GM18867 (cell line): Measurements from ENCODE around the gene NNT.
"Not testable (repeated sequence)": the region's sequence is repeated elsewhere in the genome, so short reads cannot be mapped to it uniquely, and the experiment has no call there.

Source experiments
- ATAC-seq: cut with Tn5 transposase; IDR thresholded peaks from one replicate; pipeline ENCODE4 v1.9.1; 2021; ENCODE audit warnings: mild to moderate bottlenecking, moderate library complexity; ENCODE audit not compliant: unreplicated experiment

NNT gene

DNA sequence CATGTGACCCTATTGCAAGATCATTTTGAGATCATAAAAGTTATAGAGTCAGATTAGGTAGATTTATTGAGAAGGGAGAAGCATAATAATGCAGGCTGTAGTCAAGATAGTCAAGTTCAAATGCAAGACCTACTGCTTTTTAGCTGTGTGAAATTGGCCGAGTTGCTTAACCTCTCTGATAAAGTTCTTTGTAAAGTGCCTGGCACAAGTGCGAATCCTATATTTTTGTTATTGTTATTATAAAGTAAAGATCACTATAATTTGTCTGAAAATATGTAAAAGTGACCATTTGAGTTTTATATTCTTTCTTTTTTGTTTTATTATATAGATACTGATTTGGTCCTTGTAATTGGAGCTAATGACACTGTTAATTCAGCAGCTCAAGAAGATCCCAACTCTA is 99.3 kb downstream of the NNT start:
- ATAC-seq, result no peak

- ATAC-seq, result no peak
Observed at GRCh38 chr5:43702815-43703214, 99.8 kb downstream of the NNT start.

DNA sequence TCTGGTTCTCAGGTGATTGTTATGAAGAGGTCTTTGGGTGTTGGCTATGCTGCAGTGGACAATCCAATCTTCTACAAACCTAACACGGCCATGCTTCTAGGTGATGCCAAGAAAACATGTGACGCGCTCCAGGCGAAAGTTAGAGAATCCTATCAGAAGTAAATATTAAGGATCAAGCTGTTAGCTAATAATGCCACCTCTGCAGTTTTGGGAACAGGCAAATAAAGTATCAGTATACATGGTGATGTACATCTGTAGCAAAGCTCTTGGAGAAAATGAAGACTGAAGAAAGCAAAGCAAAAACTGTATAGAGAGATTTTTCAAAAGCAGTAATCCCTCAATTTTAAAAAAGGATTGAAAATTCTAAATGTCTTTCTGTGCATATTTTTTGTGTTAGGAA is 101.3 kb downstream of the NNT start:
- ATAC-seq, result no peak

- not testable (repeated sequence) for ATAC-seq
Observed at GRCh38 chr5:43706576-43706975, 103.6 kb downstream of the NNT start.

GRCh38 chr5:43711496-43711895 is 108.5 kb downstream of the NNT start:
- no peak for ATAC-seq

- no peak for ATAC-seq
Observed at GRCh38 chr5:43712081-43712480, 109.1 kb downstream of the NNT start.

DNA sequence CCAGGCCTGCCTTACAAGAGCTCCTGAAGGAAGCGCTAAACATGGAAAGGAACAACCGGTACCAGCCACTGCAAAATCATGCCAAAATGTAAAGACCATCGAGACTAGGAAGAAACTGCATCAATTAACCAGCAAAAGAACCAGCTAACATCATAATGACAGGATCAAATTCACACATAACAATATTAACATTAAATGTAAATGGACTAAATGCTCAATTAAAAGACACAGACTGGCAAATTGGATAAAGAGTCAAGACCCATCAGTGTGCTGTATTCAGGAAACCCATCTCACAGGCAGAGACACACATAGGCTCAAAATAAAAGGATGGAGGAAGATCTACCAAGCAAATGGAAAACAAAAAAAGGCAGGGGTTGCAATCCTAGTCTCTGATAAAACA is 116.8 kb downstream of the NNT start:
- ATAC-seq, result not testable (repeated sequence)

- no peak for ATAC-seq
Observed at GRCh38 chr5:43728581-43728980, 125.6 kb downstream of the NNT start.

- ATAC-seq, result peak; percentile 57
Observed at GRCh38 chr5:43729846-43730478, 127.0 kb downstream of the NNT start.

- ATAC-seq, result no peak
Observed at GRCh38 chr5:43730832-43731342, 127.9 kb downstream of the NNT start.

- ATAC-seq, result no peak
Observed at GRCh38 chr5:43731573-43731972, 128.6 kb downstream of the NNT start.

DNA sequence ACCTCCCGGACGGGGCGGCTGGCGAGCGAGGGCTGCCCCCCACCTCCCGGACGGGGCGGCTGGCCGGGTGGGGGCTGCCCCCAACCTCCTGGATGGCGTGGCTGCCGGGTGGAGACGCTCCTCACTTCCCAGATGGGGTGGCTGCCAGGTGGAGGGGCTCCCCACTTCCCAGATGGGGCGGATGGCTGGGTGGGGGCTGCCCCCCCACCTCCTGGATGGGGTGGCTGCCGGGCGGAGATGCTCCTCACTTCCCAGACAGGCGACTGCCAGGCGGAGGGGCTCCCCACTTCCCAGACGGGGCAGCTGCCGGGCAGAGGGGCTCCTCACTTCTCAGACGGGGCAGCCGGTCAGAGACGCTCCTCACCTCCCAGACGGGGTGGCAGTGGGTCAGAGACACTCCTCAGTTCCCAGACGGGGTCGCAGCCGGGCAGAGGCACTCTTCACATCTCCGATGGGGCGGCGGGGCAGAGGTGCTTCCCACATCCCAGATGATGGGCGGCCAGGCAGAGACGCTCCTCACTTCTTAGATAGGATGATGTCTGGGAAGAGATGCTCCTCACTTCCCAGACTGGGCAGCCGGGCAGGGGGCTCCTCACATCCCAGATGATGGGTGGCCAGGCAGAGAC is 143.1 kb downstream of the NNT start:
- not testable (repeated sequence) for ATAC-seq

GRCh38 chr5:43750809-43751208 is 147.8 kb downstream of the NNT start:
- ATAC-seq, result no peak

DNA sequence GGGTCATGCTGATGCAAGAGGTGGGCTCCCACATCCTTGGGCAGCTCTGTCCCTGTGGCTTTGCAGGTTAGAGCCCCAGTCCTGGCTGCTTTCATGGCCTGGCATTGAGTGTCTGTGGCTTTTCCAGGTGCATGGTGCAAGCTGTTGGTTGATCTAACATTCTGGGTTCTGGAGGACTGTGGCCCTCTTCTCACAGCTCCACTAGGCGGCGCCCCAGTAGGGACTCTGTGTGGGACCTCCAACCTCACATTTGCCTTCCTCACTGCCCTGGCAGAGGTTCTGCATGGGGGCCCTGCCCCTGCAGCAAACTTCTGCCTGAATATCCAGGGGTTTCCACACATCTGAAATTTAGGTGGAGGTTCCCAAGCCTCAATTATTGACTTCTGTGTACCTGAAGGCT is 150.1 kb downstream of the NNT start:
- no peak for ATAC-seq
